Smooth muscle cell (in vitro differentiated cells): ENCODE data around the gene SFMBT1. TPM values are rescaled to one million over a fixed set of nuclear protein-coding genes. Genes with fewer than 3 reads are reported as not detected.

Experiments
- DNase-seq: peaks from one replicate; lab custom pipeline; 2025; ENCODE audit not compliant: unreplicated experiment; lab: John Stamatoyannopoulos, UW
- H2AFZ ChIP-seq: fragments of 200-600 bp; sonication (generic); 2 replicates; pipeline ENCODE4 v1.6.0; 2016; ENCODE audit warnings: antibody characterized with exemption, low read depth, mild to moderate bottlenecking
- H3F3A ChIP-seq: fragments of 200-600 bp; sonication (generic); 2 replicates; pipeline ENCODE4 v1.6.0; 2017; ENCODE audit warnings: antibody characterized with exemption, low read depth
- H3K27ac ChIP-seq: fragments of 200-600 bp; sonication (generic); 2 replicates; pipeline ENCODE4 v1.5.1; 2016; ENCODE audit warnings: low read depth, mild to moderate bottlenecking
- H3K27me3 ChIP-seq: fragments of 200-600 bp; sonication (generic); 2 replicates; pipeline ENCODE4 v1.6.1; 2016; ENCODE audit warnings: low read depth, mild to moderate bottlenecking
- H3K36me3 ChIP-seq: fragments of 200-600 bp; sonication (generic); 2 replicates; pipeline ENCODE4 v1.5.1; 2016; ENCODE audit warnings: low read depth
- H3K4me1 ChIP-seq: fragments of 200-600 bp; sonication (generic); 2 replicates; pipeline ENCODE4 v1.5.1; 2016; ENCODE audit warnings: low read depth
- H3K4me2 ChIP-seq: fragments of 200-600 bp; sonication (generic); 2 replicates; pipeline ENCODE4 v1.6.0; 2016; ENCODE audit warnings: mild to moderate bottlenecking
- H3K4me3 ChIP-seq: fragments of 200-600 bp; sonication (generic); 2 replicates; pipeline ENCODE4 v1.5.1; 2016; ENCODE audit warnings: mild to moderate bottlenecking
- H3K79me2 ChIP-seq: fragments of 200-600 bp; sonication (generic); 2 replicates; pipeline ENCODE4 v1.6.0; 2016; ENCODE audit warnings: low read depth, mild to moderate bottlenecking
- H3K9ac ChIP-seq: fragments of 200-600 bp; sonication (generic); 2 replicates; pipeline ENCODE4 v1.6.0; 2016; ENCODE audit warnings: low read depth
- H3K9me3 ChIP-seq: fragments of 200-600 bp; sonication (generic); replicated peaks from 2 replicates; pipeline ENCODE4 v1.5.1; 2016; ENCODE audit warnings: low read depth
- H4K20me1 ChIP-seq: fragments of 200-600 bp; sonication (generic); 2 replicates; pipeline ENCODE4 v1.6.0; 2016; ENCODE audit warnings: low read depth
- CTCF ChIP-seq: fragments of 200-600 bp; sonication (generic); IDR thresholded peaks from 2 replicates; pipeline ENCODE4 v1.5.1; 2017; ENCODE audit warnings: borderline replicate concordance, mild to moderate bottlenecking, antibody characterized with exemption; ENCODE audit not compliant: insufficient read depth, poor library complexity, severe bottlenecking
- WGBS: methylation state at CpG from one replicate; pipeline ENCODE4 v1.1.7; 2016; ENCODE audit warnings: low lambda C conversion rate; 5-methylcytosine and 5-hydroxymethylcytosine counted together
- polyA plus RNA-seq: library from polyadenylated mRNA; unstranded; fragments of >200 nt; fragmentation: Nextera tagmentation; extraction: Ambion mirVana; gene quantifications from 2 replicates; pipeline ENCODE4 v1.2.1, GENCODE V29; 2016
- total RNA-seq: library from RNA; depleted of rRNA; stranded (reverse); fragments of >200 nt; gene quantifications from 2 replicates; pipeline ENCODE4 v1.2.3, GENCODE V29; 2014

Gene SFMBT1
- total and polyA plus RNA-seq, 2 experiments from 2014 or later, result 1.4 to 2.2 TPM

GRCh38 chr3:53009826-53010539 lies 35.9 kb downstream of the SFMBT1 start:
- H3K4me2 ChIP-seq, result no peak overlapping the region
- H2AFZ ChIP-seq, result no peak overlapping the region
- no peak overlapping the region for H3K4me3 ChIP-seq
- H3K27ac ChIP-seq, result no peak overlapping the region
- H3K36me3 ChIP-seq, result no peaks in the 10 kb centered on the region
- no peak for DNase-seq
- H4K20me1 ChIP-seq, result no peaks in the 10 kb centered on the region
- no peak for TF ChIP-seq CTCF
- no peaks in the 10 kb centered on the region for H3F3A ChIP-seq
- H3K79me2 ChIP-seq, result no peaks in the 10 kb centered on the region
- no peaks in the 10 kb centered on the region for H3K9me3 ChIP-seq
- WGBS, result 75% methylated on average over 2 of the region's 2 CpGs
- no peaks in the 10 kb centered on the region for H3K4me1 ChIP-seq
- H3K27me3 ChIP-seq, result no peaks in the 10 kb centered on the region
- no peak overlapping the region for H3K9ac ChIP-seq

- Histone ChIP-seq H3F3A (no peaks in the 10 kb centered on the region), H3K4me3 (no peak overlapping the region), H3K9ac (no peak overlapping the region), H3K27ac (no peak overlapping the region), H3K79me2 (no peaks in the 10 kb centered on the region), H3K4me2 (no peak overlapping the region), H3K27me3 (no peaks in the 10 kb centered on the region), H4K20me1 (no peaks in the 10 kb centered on the region), H2AFZ (no peak overlapping the region), H3K9me3 (no peaks in the 10 kb centered on the region), H3K4me1 (no peaks in the 10 kb centered on the region), H3K36me3 (no peaks in the 10 kb centered on the region)
- DNase-seq, result no peak
- WGBS, result 95% methylated on average over 6 of the region's 6 CpGs
- TF ChIP-seq CTCF, result no peak
Observed at GRCh38 chr3:53008932-53009331, 36.9 kb downstream of the SFMBT1 start.

- DNase-seq, result no peak
- Histone ChIP-seq H3K36me3 (no peaks in the 10 kb centered on the region), H3K9ac (no peak overlapping the region), H3K27ac (no peak overlapping the region), H3K9me3 (no peaks in the 10 kb centered on the region), H2AFZ (no peak overlapping the region), H3K4me1 (no peaks in the 10 kb centered on the region), H4K20me1 (no peaks in the 10 kb centered on the region), H3F3A (no peaks in the 10 kb centered on the region), H3K79me2 (no peaks in the 10 kb centered on the region), H3K4me3 (no peak overlapping the region), H3K27me3 (no peaks in the 10 kb centered on the region), H3K4me2 (no peak overlapping the region)
- 92% methylated on average over 12 of the region's 12 CpGs for WGBS
- no peak for TF ChIP-seq CTCF
Observed at GRCh38 chr3:53005854-53006513, 39.9 kb downstream of the SFMBT1 start.
